K562 (cell line): ENCODE measurements around the gene DDX50. TPM values are rescaled to one million over a fixed set of nuclear protein-coding genes. Genes with fewer than 3 reads are reported as not detected.
A peak's percentile ranks its signal among the peaks of the same experiment; 100 is the strongest.

ENCODE experiments used
- CAMTA2 ChIP-seq: fragments of 250-450 bp; sonication (Bioruptor Pico); conservative IDR thresholded peaks from 2 replicates; pipeline ENCODE4 v1.5.1; 2022
- DMBX1 ChIP-seq: fragments of 250-450 bp; sonication (Bioruptor Pico); IDR thresholded peaks from 2 replicates; pipeline ENCODE4 v1.8.0; 2022; ENCODE audit warnings: inconsistent platforms, mild to moderate bottlenecking, moderate library complexity, borderline replicate concordance
- GABPB1 ChIP-seq: sonication (generic); formaldehyde crosslinking; IDR thresholded peaks from 2 replicates; pipeline ENCODE4 v1.8.0; 2022; ENCODE audit warnings: mild to moderate bottlenecking, missing genetic modification reagents
- GATAD2A ChIP-seq: fragments of 450-650 bp; IDR thresholded peaks from 2 replicates; pipeline ENCODE4 v1.6.1; 2017
- HNRNPUL1 ChIP-seq: fragments of 200-400 bp; formaldehyde crosslinking; IDR thresholded peaks from 2 replicates; pipeline ENCODE4 v1.6.1; 2017; ENCODE audit warnings: low read length
- ID3 ChIP-seq, 2 experiments: fragments of 250-450 bp in 1 of 2; fragments of 450-650 bp in 1 of 2; sonication (Bioruptor Pico) in 1 of 2; IDR thresholded peaks; 2 replicates each; pipeline versions ENCODE4 v1.6.1 to v1.8.0; 2016 to 2021; ENCODE audit warnings: mild to moderate bottlenecking in 2 of 2, moderate library complexity in 2 of 2, missing compliant biosample characterization in 1 of 2, missing genetic modification characterization in 1 of 2
- KDM5B ChIP-seq: fragments of 200-600 bp; sonication (generic); IDR thresholded peaks from 2 replicates; pipeline ENCODE4 v1.6.1; 2012; ENCODE audit warnings: low read depth, mild to moderate bottlenecking, moderate library complexity, low read length, control low read depth, inconsistent platforms; ENCODE audit not compliant: insufficient replicate concordance
- MAZ ChIP-seq, 2 experiments: fragments of 450-650 bp in 1 of 2; sonication (generic) in 1 of 2; formaldehyde crosslinking; IDR thresholded peaks in 1 of 2; conservative IDR thresholded peaks in 1 of 2; 2 replicates each; pipeline versions ENCODE4 v1.4.0 to v1.5.0; 2020; ENCODE audit warnings: mild to moderate bottlenecking in 1 of 2, missing genetic modification reagents in 1 of 2
- NCOA1 ChIP-seq: fragments of 450-650 bp; IDR thresholded peaks from 2 replicates; pipeline ENCODE4 v1.6.1; 2016; ENCODE audit warnings: low read depth
- PCBP2 ChIP-seq: fragments of 200-400 bp; formaldehyde crosslinking; IDR thresholded peaks from 2 replicates; pipeline ENCODE4 v1.6.1; 2018; ENCODE audit warnings: low read length, low read depth, mild to moderate bottlenecking, moderate library complexity; ENCODE audit not compliant: poor library complexity, severe bottlenecking
- PHB ChIP-seq: fragments of 250-450 bp; sonication (Bioruptor Pico); IDR thresholded peaks from 2 replicates; pipeline ENCODE4 v1.5.0; 2021
- PPARD ChIP-seq: fragments of 250-450 bp; sonication (Bioruptor Pico); IDR thresholded peaks from 2 replicates; pipeline ENCODE4 v1.8.0; 2022; ENCODE audit warnings: inconsistent platforms, mild to moderate bottlenecking, moderate library complexity
- YY1 ChIP-seq, 3 experiments: IDR thresholded peaks; 2 replicates each; pipeline ENCODE4 v1.6.1; 2011; ENCODE audit warnings: low read length in 2 of 3, mild to moderate bottlenecking in 2 of 3, moderate library complexity in 2 of 3, borderline replicate concordance in 1 of 3, control low read depth in 1 of 3, low read depth in 1 of 3; ENCODE audit not compliant: insufficient read depth in 3 of 3, insufficient replicate concordance in 2 of 3, control insufficient read depth in 1 of 3, insufficient read length in 1 of 3; ENCODE audit errors: extremely low read depth in 1 of 3
- ZBTB49 ChIP-seq: sonication (generic); formaldehyde crosslinking; IDR thresholded peaks from 2 replicates; pipeline ENCODE4 v1.8.0; 2022; ENCODE audit warnings: missing genetic modification reagents, mild to moderate bottlenecking, borderline replicate concordance
- ZNF316 ChIP-seq: fragments of 450-650 bp; IDR thresholded peaks from 2 replicates; pipeline ENCODE4 v1.6.1; 2016
- ZNF347 ChIP-seq: fragments of 450-650 bp; formaldehyde crosslinking; IDR thresholded peaks from 2 replicates; pipeline ENCODE4 v1.4.0; 2020; ENCODE audit warnings: low read depth, mild to moderate bottlenecking, moderate library complexity
- ZNF655 ChIP-seq: fragments of 250-450 bp; sonication (Bioruptor Pico); IDR thresholded peaks from 2 replicates; pipeline ENCODE4 v1.5.0; 2021
- polyA plus RNA-seq, 8 experiments: library from polyadenylated mRNA; depleted of rRNA in 4 of 8; stranded (reverse) in 5 of 8; unstranded in 3 of 8; fragments of >200 nt; fragmentation: Nextera tagmentation in 2 of 8; fragmentation: Illumina TruSeq in 1 of 8; extraction: Ambion mirVana in 2 of 8; extraction: Trizol in 1 of 8; gene quantifications; 2 replicates each; pipeline versions ENCODE4 v1.2.1 to v1.2.3, GENCODE V29; 2011 to 2014; ENCODE audit warnings: inconsistent platforms in 1 of 8, missing spikeins in 1 of 8
- total RNA-seq, 7 experiments: library from RNA; depleted of rRNA in 6 of 7; stranded (reverse); fragments of >200 nt in 6 of 7; fragmentation: Illumina TruSeq in 2 of 7; extraction: Trizol in 2 of 7; gene quantifications; 2 replicates each; pipeline versions ENCODE4 v1.2.1 to v1.2.3, GENCODE V29; 2011 to 2021; ENCODE audit warnings: low replicate concordance in 1 of 7
- TF ChIP-seq, protein P1 (sequence below): IDR thresholded peaks from 3 replicates; pipeline ENCODE4 v1.6.1; 2011; ENCODE audit warnings: borderline replicate concordance, mild to moderate bottlenecking, moderate library complexity; ENCODE audit not compliant: insufficient read length; ENCODE audit errors: extremely low read depth

DDX50 gene
- total and polyA plus RNA-seq, 9 of the 15 experiments (the other 6 are each of a cell fraction or from before 2014, with no cell fraction given) = 36.7 to 86.8 (median 57.4) TPM

DNA sequence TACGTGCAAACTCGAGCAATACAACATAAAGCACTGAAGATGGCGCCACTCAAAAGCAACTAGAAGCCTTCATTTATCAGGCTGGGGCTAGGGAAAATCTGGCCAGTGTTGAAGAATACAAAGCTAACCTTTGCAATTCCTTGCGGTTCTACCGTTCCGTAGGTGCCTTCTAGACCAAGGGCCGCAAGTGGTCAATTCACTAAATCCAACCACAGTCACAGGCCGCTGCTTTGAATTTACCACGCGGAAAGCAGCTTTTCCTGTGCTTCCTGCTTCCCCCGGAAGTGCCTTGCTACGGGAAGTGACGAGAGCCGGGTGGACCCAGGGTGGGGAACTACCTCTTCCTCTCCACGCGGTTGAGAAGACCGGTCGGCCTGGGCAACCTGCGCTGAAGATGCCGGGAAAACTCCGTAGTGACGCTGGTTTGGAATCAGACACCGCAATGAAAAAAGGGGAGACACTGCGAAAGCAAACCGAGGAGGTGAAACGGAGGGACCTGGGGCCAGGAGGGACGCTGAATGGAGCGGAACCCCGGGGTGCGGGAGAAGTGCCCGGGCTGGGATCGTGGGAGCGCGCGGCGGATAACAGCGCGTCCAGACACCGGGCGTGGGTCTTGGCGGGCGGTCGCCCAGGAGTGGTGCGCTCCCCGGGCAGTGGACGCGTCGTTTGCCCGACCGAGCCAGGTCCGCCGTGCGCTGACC is 54.9 kb downstream of the DDX50 start, which contains the start of gene DDX21 (continued):
- TF ChIP-seq YY1 (IDR thresholded peaks at IDR 0.05; ENCODE audit: borderline replicate concordance in 1 of 3, control insufficient read depth in 1 of 3, extremely low read depth in 1 of 3, insufficient read depth in 3 of 3, insufficient read length in 1 of 3, insufficient replicate concordance in 2 of 3, low read depth in 1 of 3, low read length in 2 of 3) (peak in 2 of 3 experiments; percentile 7 to 87), GATAD2A (no peak), ZBTB49 (CRISPR knock-in tag) (no peak), GABPB1 (peak; percentile 95), PCBP2 (no peak), MAZ (CRISPR knock-in tag; conservative IDR thresholded peaks at IDR 0.05 in 1 of 2, IDR thresholded peaks at IDR 0.05 in 1 of 2) (no peak; a peak in 1 of 4 replicates), CAMTA2 (CRISPR knock-in tag) (no peak), KDM5B (peak; percentile 84), ZNF316 (no peak), NCOA1 (peak; percentile 91), ID3 (CRISPR knock-in tag; IDR thresholded peaks at IDR 0.05) (no peak), ID3 (tag; IDR thresholded peaks at IDR 0.05) (0 out of 2 replicates have a peak, but pooled peaks have one; percentile 36), DMBX1 (no peak), ZNF655 (CRISPR knock-in tag) (no peak), PPARD (CRISPR knock-in tag) (no peak), ZNF347 (CRISPR knock-in tag) (no peak), HNRNPUL1 (no peak), PHB (CRISPR knock-in tag) (peak; percentile 16; the same call in 1 of the 2 replicates)
- TF ChIP-seq, protein P1, sequence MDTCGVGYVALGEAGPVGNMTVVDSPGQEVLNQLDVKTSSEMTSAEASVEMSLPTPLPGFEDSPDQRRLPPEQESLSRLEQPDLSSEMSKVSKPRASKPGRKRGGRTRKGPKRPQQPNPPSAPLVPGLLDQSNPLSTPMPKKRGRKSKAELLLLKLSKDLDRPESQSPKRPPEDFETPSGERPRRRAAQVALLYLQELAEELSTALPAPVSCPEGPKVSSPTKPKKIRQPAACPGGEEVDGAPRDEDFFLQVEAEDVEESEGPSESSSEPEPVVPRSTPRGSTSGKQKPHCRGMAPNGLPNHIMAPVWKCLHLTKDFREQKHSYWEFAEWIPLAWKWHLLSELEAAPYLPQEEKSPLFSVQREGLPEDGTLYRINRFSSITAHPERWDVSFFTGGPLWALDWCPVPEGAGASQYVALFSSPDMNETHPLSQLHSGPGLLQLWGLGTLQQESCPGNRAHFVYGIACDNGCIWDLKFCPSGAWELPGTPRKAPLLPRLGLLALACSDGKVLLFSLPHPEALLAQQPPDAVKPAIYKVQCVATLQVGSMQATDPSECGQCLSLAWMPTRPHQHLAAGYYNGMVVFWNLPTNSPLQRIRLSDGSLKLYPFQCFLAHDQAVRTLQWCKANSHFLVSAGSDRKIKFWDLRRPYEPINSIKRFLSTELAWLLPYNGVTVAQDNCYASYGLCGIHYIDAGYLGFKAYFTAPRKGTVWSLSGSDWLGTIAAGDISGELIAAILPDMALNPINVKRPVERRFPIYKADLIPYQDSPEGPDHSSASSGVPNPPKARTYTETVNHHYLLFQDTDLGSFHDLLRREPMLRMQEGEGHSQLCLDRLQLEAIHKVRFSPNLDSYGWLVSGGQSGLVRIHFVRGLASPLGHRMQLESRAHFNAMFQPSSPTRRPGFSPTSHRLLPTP = no peak
